Esophagus muscularis mucosa (tissue), 3 donors: ENCODE results near the gene GLYAT.

Experiments
- EP300 ChIP-seq: sonication (generic); formaldehyde crosslinking; IDR thresholded peaks from one replicate; pipeline ENCODE4 v1.6.1; 2017; ENCODE audit warnings: antibody characterized with exemption
- POLR2AphosphoS5 ChIP-seq, 2 donors: sonication (generic); formaldehyde crosslinking; IDR thresholded peaks; one replicate each; pipeline ENCODE4 v1.6.1; 2017; ENCODE audit warnings: antibody characterized with exemption in 2 of 2

GRCh38 chr11:58740447-58740846, 8.7 kb upstream of the GLYAT start:
- TF ChIP-seq POLR2AphosphoS5 (IDR thresholded peaks at IDR 0.05): no peak
- no peak for TF ChIP-seq EP300
